ENCODE data around the gene AMY1C.
"Not testable (repeated sequence)": the region's sequence is repeated elsewhere in the genome, so short reads cannot be mapped to it uniquely, and the experiment has no call there.

AMY1C gene

GRCh38 chr1:103749598-103749997 is at the start of gene AMY1C:
Gene AMY1C (plus strand): TSS chr1:103749898. CDS start chr1:103750470, 572 bp downstream.
- not testable (repeated sequence) for H3K27me3 Mint-ChIP-seq; H3K4me1 Mint-ChIP-seq; H3K27ac Mint-ChIP-seq; H3K9me3 Mint-ChIP-seq; H3K36me3 Mint-ChIP-seq; DNase-seq (ENCODE audit: low spot score in 2 of 2); ATAC-seq (ENCODE audit: low read depth); H3K4me3 Mint-ChIP-seq

GRCh38 chr1:103700669-103701068 is 49.0 kb upstream of the AMY1C start:
- H3K4me3 Mint-ChIP-seq; H3K27me3 Mint-ChIP-seq; H3K27ac Mint-ChIP-seq; ATAC-seq (ENCODE audit: low read depth); H3K4me1 Mint-ChIP-seq; H3K9me3 Mint-ChIP-seq; H3K36me3 Mint-ChIP-seq; DNase-seq (ENCODE audit: low spot score in 2 of 2): not testable (repeated sequence)

- not testable (repeated sequence) for H3K4me1 Mint-ChIP-seq
These were observed 48.4 kb upstream of the AMY1C start for GRCh38 chr1:103701256-103701655.

GRCh38 chr1:103707670-103708069 is 42.0 kb upstream of the AMY1C start:
- H3K4me1 Mint-ChIP-seq; H3K27me3 Mint-ChIP-seq; DNase-seq (ENCODE audit: low spot score in 2 of 2); H3K4me3 Mint-ChIP-seq; H3K36me3 Mint-ChIP-seq; H3K27ac Mint-ChIP-seq; H3K9me3 Mint-ChIP-seq; ATAC-seq (ENCODE audit: low read depth): not testable (repeated sequence)

More at GRCh38 chr1:103701256-103701655, 48.4 kb upstream of the AMY1C start:
- not testable (repeated sequence) for H3K36me3 Mint-ChIP-seq; H3K9me3 Mint-ChIP-seq; H3K4me3 Mint-ChIP-seq; H3K27me3 Mint-ChIP-seq; ATAC-seq (ENCODE audit: low read depth); DNase-seq (ENCODE audit: low spot score in 2 of 2); H3K27ac Mint-ChIP-seq

- H3K4me1 Mint-ChIP-seq; DNase-seq (ENCODE audit: low spot score in 2 of 2); H3K36me3 Mint-ChIP-seq; ATAC-seq (ENCODE audit: low read depth); H3K4me3 Mint-ChIP-seq; H3K27me3 Mint-ChIP-seq; H3K9me3 Mint-ChIP-seq; H3K27ac Mint-ChIP-seq: not testable (repeated sequence)
These were observed 39.3 kb upstream of the AMY1C start for GRCh38 chr1:103710381-103710780.

GRCh38 chr1:103717404-103717803 is 32.3 kb upstream of the AMY1C start:
- DNase-seq (ENCODE audit: low spot score in 2 of 2); H3K36me3 Mint-ChIP-seq; H3K27ac Mint-ChIP-seq; H3K9me3 Mint-ChIP-seq; H3K27me3 Mint-ChIP-seq; ATAC-seq (ENCODE audit: low read depth); H3K4me3 Mint-ChIP-seq; H3K4me1 Mint-ChIP-seq: not testable (repeated sequence)

GRCh38 chr1:103721473-103721872 is 28.2 kb upstream of the AMY1C start:
- not testable (repeated sequence) for H3K9me3 Mint-ChIP-seq; H3K4me3 Mint-ChIP-seq; H3K27ac Mint-ChIP-seq; H3K36me3 Mint-ChIP-seq; H3K4me1 Mint-ChIP-seq; DNase-seq (ENCODE audit: low spot score in 2 of 2); H3K27me3 Mint-ChIP-seq; ATAC-seq (ENCODE audit: low read depth)

- H3K4me3 Mint-ChIP-seq; H3K4me1 Mint-ChIP-seq; H3K36me3 Mint-ChIP-seq; H3K27ac Mint-ChIP-seq; DNase-seq (ENCODE audit: low spot score in 2 of 2); H3K9me3 Mint-ChIP-seq; ATAC-seq (ENCODE audit: low read depth); H3K27me3 Mint-ChIP-seq: not testable (repeated sequence)
These were observed 14.4 kb upstream of the AMY1C start for GRCh38 chr1:103735334-103735733.

GRCh38 chr1:103738031-103738430 is 11.7 kb upstream of the AMY1C start:
- ATAC-seq (ENCODE audit: low read depth); DNase-seq (ENCODE audit: low spot score in 2 of 2); H3K27ac Mint-ChIP-seq; H3K36me3 Mint-ChIP-seq; H3K27me3 Mint-ChIP-seq; H3K4me1 Mint-ChIP-seq; H3K9me3 Mint-ChIP-seq; H3K4me3 Mint-ChIP-seq: not testable (repeated sequence)

- H3K4me1 Mint-ChIP-seq; ATAC-seq (ENCODE audit: low read depth); H3K27ac Mint-ChIP-seq; H3K27me3 Mint-ChIP-seq; DNase-seq (ENCODE audit: low spot score in 2 of 2); H3K9me3 Mint-ChIP-seq; H3K36me3 Mint-ChIP-seq; H3K4me3 Mint-ChIP-seq: not testable (repeated sequence)
These were observed 5.2 kb upstream of the AMY1C start for GRCh38 chr1:103744449-103744848.

- not testable (repeated sequence) for ATAC-seq (ENCODE audit: low read depth); H3K27ac Mint-ChIP-seq; H3K27me3 Mint-ChIP-seq; H3K4me3 Mint-ChIP-seq; DNase-seq (ENCODE audit: low spot score in 2 of 2); H3K4me1 Mint-ChIP-seq; H3K9me3 Mint-ChIP-seq; H3K36me3 Mint-ChIP-seq
These were observed 4.7 kb upstream of the AMY1C start for GRCh38 chr1:103745040-103745439.

- H3K27me3 Mint-ChIP-seq; H3K9me3 Mint-ChIP-seq; DNase-seq (ENCODE audit: low spot score in 2 of 2); H3K4me3 Mint-ChIP-seq; H3K36me3 Mint-ChIP-seq; ATAC-seq (ENCODE audit: low read depth); H3K4me1 Mint-ChIP-seq; H3K27ac Mint-ChIP-seq: not testable (repeated sequence)
These were observed 1.4 kb upstream of the AMY1C start for GRCh38 chr1:103748273-103748672.

- Mint-ChIP-seq H3K4me3 (no peak overlapping the region), H3K27ac (no peak overlapping the region), H3K9me3 (no peaks in the 10 kb centered on the region), H3K27me3 (no peaks in the 10 kb centered on the region), H3K4me1 (no peaks in the 10 kb centered on the region), H3K36me3 (no peaks in the 10 kb centered on the region)
- DNase-seq (ENCODE audit: low spot score in 2 of 2) (no peak), ATAC-seq (ENCODE audit: low read depth) (no peak)
These were observed 12.2 kb downstream of the AMY1C start for GRCh38 chr1:103761896-103762295.

GRCh38 chr1:103779932-103780331 is 30.2 kb downstream of the AMY1C start:
- H3K4me1 Mint-ChIP-seq: peaks cover 13% of the 10 kb centered on the region
- H3K27ac Mint-ChIP-seq: peak overlapping the region; percentile 21
- no peaks in the 10 kb centered on the region for H3K27me3 Mint-ChIP-seq
- H3K36me3 Mint-ChIP-seq: no peaks in the 10 kb centered on the region
- DNase-seq (ENCODE audit: low spot score in 2 of 2): no peak
- no peak for ATAC-seq (ENCODE audit: low read depth)
- no peak overlapping the region for H3K4me3 Mint-ChIP-seq
- H3K9me3 Mint-ChIP-seq: no peaks in the 10 kb centered on the region

GRCh38 chr1:103783944-103784377 is 34.3 kb downstream of the AMY1C start:
- H3K4me3 Mint-ChIP-seq: peak overlapping the region; percentile 28
- ATAC-seq (ENCODE audit: low read depth): peak; percentile 84
- H3K4me1 Mint-ChIP-seq: peaks cover 13% of the 10 kb centered on the region
- H3K27me3 Mint-ChIP-seq: no peaks in the 10 kb centered on the region
- H3K36me3 Mint-ChIP-seq: no peaks in the 10 kb centered on the region
- no peaks in the 10 kb centered on the region for H3K9me3 Mint-ChIP-seq
- DNase-seq (ENCODE audit: low spot score in 2 of 2): peak in 1 of 2 donors; percentile 1
- no peak overlapping the region for H3K27ac Mint-ChIP-seq
